HG02943 (cell line): ENCODE measurements around the gene PUM1.
"Not testable (repeated sequence)": the region's sequence is repeated elsewhere in the genome, so short reads cannot be mapped to it uniquely, and the experiment has no call there.

Experiments
- ATAC-seq: cut with Tn5 transposase; IDR thresholded peaks from one replicate; pipeline ENCODE4 v1.9.1; 2021; ENCODE audit warnings: mild to moderate bottlenecking, low read depth, moderate library complexity; ENCODE audit not compliant: unreplicated experiment

PUM1 gene

DNA sequence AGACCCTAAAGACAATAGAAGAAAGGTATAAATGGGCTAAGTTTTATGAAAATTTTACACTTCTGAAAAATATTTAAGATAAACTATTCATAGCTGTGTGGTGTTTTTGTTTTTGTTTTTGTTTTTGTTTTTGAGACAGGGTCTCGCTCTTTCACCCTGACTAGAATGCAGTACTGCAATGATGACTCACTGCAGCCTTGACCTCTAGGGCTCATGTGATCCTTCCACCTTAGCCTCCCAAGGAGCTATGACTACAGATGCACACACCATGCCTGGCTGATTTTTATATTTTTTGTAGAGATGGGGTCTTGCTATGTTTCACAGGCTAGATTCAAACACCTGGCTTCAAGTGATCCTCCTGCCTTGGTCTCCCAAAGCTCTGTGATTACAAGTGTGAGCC lies 66.6 kb downstream of the PUM1 start:
- ATAC-seq: no peak

DNA sequence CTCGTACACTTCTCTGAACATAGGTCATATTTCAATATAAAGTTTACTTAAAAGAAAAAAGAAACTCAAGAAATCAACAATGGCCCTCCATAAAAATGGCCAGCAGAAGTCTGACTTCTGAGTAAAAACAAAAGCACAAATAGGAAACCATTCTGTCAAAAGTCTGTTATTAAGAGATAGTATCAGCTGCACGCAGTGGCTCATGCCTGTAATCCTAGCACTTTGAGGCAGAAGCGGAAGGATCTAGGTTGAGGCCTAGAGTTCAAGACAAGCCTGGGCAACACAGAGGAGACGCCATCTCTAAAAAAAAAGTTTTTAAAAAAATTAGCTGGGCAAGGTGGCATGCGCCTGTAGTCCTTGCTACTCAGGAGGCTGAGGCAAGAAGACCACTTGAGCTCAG lies 67.3 kb downstream of the PUM1 start:
- no peak for ATAC-seq

DNA sequence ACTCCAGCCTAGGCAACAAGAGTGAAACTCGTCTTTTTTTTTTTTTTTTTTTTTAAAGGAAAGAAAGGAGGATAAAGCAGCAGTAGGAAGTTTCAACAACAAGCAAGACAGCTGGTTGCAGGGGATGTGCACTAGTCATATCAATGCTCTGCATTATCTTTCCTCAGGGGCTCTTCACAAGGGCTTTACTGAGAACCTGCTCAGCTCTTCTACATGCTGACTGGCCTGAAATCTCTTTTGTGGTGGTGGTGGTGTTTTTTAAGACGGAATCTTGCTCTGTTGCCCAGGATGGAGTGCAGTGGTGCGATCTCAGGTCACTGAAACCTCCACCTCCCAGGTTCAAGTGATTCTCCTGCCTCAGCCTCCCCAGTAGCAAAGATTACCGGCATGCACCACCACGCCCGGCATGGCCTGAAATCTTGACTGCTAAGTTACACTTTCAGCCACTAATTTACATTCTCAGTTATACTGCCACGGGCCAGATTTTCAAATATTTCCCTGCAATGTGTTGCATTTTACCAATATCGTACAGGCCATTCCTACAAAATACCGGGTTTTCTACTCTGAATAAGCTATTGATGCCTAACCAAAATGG lies 68.0 kb downstream of the PUM1 start:
- ATAC-seq: no peak

DNA sequence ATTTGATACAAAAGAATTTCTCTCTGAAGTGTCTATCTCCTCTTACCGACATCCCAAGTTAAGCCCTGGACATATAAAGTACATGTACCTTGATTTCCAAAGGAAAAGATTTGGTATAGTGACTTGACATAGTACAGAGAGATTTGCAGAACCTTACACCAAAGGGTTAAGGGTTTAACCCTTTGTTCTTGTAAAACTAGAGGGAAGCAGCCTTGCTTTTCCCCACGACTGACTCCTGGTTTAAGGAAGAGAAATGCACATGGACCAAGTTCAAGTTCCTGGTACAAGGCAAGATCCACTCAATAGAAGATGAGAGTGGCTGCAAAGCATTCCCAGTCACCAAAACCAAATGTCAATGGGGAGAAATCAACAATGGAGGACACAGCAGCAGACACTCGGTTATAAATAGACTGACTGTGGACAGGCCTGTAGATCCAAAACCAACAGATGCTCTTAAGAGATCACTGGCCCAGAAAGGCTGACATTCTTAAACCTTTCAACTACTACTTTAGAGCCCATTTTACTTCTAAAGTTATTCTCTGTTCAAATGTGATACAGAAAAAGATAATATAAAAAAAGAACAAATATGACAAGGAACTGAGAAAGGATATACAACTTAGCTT lies 69.4 kb downstream of the PUM1 start:
- ATAC-seq: no peak

DNA sequence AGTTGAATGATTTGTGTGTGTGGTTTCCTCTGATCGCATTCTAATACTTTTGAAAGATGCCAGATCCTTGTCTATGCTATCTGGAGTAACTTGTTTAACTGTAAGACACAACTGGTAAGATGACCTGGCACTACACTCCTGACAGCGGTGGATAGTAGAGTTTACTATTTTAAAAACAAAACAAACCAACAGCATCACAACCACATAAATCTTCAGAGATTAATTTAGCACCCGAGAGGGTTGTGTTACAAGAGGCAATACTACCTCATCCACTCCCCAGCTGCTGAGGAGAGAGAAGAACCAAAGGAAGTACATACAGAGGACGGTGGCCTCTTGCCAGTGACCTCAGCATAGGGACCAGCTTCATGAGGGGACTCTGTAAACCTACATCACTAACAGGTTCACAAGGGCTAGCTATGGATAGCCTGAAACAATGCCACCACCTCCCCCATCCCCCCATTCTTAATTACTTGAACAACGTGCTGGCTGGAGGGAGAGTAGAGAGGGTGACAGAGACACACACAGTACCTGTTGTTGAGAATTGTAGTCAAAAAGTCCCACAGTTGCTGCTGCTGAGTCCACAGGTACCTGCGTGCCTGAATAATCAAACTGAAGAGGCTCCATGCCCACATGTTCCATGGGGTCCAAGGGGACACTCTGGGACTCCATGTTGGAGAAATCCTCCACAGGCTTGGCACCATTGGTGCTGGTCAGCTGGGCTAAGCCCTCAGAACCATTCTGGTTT lies 73.5 kb downstream of the PUM1 start:
- no peak for ATAC-seq

DNA sequence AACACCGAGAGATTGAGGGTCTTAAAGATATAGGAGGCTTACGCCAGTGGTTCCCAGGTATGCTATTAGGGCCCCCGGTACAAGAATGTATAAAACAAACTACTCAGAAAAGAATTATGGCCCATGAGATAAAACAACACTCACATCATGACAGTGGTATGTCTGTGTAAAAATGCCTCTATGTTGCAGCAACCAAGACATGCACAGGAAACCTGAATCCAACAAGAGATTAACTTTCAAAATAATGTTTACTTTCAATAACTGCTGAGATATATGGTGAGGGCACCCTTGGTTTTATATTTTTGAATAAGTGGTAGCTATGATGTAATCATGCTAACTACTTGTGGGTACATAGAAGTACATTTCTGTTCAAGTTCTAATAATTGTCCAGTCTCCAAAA lies 74.9 kb downstream of the PUM1 start:
- ATAC-seq: no peak

DNA sequence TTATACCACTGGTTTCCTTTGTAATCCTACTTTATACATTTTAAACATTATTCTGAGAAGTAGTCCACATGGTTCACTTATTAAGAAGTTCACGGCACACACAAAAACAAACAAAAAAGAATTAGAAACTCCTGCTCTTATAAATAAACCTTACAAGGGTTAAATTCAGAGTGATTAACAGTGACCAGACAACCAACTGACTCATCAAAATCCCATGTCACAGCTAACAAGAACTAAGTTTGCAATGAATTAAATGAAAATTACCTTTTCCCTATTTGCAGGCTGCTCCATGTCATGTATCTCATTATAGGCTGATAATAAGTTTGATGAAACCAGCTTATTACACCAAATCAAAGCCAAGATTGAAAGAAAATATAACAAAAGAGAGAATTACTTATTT lies 77.5 kb downstream of the PUM1 start:
- no peak for ATAC-seq

DNA sequence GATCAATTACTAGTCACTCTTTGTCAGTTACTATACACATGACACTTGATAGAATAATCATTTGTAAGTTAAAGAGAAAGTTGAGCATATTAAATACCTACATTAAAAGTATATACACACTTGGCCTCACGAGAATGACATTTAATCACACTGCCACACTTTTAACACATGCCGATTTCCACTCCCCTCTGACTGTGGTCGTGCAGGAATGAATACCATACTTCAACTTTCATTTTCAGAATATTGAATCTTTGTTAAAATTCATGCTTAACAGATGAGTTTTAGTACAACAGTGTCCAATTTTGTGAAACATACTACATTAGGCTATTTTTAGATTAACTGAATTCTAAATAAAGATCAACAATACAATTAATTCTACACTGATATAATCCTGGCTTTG lies 78.8 kb downstream of the PUM1 start:
- ATAC-seq: no peak

DNA sequence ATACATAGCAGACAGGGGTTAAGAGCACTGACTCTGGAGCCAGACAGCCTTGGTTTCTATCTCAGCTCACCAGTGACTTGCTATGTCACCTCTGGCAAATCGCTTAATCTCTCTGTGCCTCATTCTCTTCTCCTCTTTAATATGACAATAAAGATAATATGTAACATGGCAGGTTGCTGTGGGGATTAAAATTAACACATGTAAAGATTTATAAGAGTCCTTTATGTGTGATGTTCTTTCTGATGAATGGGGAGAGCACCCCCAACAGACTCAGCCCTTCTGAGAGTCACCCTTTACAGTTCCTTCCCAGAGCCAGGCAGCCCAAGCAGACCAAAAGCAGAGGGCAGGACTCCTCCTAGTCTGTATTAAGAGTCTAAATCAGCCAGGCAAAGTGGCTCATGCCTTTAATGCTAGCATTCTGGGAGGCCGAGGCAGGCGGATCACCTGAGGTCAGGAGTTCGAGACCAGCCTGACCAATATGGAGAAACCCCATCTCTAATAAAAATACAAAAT lies 80.5 kb downstream of the PUM1 start:
- ATAC-seq: no peak

DNA sequence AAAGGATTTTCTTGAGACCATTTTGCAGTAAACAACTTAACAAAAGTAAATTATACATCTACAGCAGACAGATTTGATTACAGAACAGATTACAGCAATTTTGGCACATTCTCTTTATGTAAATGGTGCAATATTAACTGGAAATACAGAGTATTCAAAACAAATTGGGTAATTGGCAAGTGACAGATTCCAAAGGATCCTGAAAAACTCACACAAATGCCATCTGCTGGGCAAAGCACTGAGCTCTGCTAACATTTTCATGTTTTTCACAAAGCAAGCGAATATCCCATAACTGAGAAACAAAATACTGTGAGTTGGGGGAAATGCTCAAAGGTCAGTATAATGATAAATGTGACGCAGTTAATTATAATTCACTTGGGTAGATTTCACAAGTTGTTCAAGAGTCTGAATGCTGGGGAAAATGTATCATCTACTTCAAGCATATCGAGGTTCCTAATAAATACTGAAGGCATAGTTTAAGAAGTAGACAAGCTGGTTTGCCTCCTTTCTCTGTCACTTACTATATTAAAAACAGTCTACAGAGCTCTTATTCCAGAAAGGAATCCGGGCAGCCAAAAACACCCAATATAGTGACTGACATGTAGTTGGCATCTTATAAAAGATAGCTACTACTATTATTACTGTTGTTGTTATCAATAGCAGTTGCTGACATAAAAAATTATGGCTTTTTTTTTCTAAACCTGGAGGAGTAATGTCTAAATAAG lies 81.2 kb downstream of the PUM1 start:
- no peak for ATAC-seq

DNA sequence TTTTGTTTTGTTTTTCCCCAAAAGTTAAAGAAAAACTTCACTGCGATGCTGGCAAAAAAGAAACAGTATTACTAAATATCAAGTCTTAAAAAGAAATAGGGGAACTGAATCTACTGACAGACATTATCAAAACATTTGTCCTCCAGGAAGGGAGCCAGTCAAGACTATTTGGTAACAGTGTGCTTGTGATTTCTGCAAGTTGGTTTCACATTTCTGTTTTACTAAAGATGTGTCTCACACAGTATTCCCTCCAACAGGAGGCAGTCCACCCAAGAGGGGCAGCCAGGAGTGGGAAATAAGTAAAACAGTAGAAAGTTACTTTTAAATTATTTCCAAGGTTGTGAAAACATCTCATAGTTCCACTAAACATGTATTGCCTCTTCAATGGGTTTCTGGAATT lies 82.6 kb downstream of the PUM1 start:
- no peak for ATAC-seq

DNA sequence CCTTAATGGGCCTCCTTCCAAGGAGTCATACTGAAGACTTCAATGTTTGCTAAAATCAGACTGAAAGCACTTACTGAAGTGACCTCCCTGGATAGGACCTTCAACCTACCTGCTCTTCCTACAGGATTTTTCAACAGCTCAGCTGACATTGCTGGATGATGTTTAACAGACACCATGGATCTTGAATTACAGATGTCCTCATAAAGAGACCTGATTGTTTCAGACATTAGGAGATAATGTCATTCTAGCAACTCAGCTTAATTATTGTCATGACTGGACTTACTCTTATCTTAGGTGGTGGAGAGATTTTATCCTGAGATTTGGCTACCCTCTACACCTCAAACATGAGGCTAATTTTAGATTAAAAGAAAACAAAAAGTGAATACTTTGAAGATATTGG lies 83.1 kb downstream of the PUM1 start:
- no peak for ATAC-seq

DNA sequence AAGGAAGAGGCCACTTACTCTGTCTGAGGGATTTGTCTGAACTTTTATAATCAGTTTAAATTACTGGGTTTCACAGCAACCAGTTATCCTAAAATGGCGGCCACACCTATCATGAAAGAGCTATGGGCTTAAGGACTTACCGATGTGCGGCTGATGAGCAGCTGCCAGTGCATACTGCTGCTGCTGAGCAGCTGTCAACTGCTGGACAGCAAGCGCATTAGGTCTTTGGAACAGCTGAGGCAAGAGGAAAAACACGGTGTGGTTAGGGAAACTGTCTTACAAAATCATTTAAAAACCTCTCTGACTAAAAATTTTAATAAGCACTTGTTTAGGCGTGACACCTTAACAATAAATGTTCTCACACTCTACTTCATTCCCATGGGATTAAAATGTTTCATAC lies 84.3 kb downstream of the PUM1 start:
- ATAC-seq: no peak

DNA sequence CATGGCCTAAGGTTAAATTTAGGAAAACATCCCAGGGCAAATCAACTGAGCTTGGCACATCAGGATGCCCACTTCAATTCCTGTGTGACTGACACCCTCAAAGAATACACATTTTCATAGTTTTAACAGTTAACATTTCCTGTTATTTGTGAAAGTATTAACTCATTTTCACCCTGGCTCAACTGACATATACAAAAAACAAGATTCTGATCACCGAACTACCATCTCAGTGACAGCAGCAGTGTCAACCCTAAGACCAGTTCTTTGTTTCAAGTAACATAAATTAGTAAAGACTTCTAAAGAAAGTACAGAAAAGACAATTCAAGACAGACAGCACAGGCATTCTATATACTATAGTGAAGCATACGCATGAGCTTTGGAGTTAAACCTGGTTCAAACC lies 88.0 kb downstream of the PUM1 start:
- ATAC-seq: no peak

DNA sequence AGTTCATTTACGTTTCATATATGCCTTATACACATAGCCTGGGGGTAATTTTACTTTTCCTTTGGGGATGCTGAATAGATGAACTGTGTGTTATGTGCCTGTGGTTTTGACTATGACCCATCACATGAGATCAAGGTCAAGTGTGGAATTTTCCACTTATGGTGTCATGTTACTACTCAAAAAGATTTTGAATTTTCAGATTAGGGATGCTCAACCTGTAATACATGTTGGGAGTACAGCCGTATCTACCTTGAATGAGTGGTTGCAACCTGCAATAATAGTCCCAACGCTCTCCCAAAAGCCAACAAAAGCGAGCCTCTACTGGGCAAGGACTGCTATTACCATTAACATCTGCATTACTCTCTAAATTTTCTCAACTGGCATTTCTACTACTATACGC lies 88.4 kb downstream of the PUM1 start:
- no peak for ATAC-seq

DNA sequence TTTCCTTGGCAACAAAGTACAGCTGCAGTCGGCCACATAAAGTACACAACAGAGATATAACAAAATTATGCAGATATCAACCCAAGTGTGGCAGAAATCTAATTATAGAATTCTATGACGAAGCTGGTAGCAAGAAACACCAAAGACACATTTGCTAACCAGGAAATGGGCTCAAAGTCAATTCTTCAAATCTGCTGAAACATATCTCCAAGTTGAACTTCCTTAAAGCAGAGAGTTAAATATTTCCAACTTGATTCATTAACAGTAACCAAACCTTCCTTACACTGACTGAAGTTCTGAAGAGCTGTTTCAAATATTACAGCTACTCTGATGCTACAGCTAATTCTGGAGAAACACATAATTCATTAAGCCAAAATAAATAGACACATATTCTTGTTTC lies 89.4 kb downstream of the PUM1 start:
- ATAC-seq: no peak

DNA sequence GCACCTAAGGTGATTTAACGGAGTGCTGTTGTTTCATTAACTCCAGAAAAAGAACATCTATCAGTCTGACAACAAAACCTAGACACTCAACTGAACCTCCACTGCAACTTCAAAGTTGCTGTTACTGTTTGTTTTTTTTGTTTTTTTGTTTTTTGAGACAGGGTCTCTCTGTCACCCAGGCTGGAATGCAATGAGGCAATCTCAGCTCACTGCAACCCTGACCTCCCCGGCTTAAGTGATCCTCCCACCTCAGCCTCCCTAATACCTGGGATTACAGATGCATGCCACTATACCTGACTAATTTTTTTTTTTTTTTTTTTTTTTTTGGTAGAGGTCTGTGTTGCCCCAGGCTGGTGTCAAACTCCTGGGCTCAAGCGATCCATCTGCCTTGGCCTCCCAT lies 90.3 kb downstream of the PUM1 start:
- no peak for ATAC-seq

DNA sequence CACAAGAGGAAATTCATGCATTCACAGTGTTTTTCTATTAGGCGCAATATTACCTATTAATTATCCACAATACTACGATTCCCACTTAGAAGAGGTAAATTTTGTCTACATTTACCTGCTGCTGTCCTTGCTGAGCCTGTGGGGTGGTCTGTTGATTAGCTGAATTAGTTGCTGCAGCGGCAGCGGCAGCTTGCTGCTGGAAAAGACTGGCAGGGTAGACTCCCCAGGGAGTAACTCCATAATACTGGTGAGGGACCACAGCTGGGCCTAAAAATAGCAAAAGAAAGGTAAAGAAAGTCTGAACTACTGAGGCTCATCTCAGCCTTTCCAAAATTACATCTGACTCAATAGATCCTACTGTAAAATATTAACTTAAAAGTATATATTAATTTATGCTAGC lies 91.0 kb downstream of the PUM1 start:
- no peak for ATAC-seq

DNA sequence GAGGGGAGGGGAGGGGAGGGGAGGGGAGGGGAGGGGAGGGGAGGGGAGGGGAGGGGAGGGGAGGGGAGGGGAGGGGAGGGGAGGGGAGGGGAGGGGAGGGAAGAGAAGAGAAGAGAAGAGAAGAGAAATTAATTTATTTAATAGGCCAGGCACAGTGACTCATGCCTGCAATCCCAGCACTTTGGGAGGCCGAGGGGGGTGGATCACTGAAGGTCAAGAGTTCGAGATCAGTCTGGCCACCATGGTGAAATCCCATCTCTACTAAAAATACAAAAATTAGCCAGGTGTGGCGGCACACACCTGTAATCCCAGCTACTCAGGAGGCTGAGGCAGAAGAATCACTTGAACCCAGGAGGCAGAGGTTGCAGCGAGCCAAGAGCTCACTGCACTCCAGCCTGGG lies 93.2 kb downstream of the PUM1 start:
- not testable (repeated sequence) for ATAC-seq

DNA sequence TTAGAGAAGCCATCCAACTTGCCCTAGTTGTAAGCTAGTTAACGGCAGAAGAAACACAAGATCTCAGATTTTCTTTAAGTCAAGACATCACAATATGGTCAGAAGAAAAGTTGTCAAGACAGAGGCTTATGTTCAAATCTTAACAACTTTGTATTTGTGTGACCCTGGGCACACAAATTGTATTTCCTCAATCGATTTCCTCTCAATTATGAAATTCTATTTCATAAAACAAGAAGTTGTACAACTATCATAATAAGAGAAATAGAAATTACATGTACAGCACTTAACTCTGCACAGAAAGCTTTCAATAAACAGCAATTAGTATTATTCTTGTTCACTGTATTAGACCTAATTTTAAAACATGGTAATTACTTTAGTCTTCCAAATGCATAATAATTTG lies 94.0 kb downstream of the PUM1 start:
- ATAC-seq: no peak

DNA sequence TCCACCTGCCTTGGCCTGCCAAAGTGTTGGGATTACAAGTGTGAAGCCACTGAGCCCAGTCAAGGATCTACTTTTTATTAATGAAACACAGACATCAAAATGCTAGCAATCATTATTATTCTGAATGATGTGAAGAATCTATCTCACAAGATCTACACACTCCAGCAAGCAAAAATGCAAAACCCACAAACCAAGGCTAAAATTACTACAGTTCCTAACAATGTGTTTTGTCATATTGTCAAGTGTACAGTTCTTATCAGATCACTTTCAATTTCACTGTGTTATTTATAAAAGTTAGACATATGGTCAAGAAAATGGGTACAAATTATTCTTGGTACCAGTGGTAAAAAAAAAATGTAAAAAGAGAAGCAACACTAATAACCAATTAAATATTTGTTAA lies 95.6 kb downstream of the PUM1 start:
- no peak for ATAC-seq
